Measurements from ENCODE around the gene UBL4B. TPM values are rescaled to one million over a fixed set of nuclear protein-coding genes. Genes with fewer than 3 reads are reported as not detected.

Gene UBL4B
- total and polyA plus RNA-seq, 2 experiments from 2014 or later = not detected

GRCh38 chr1:110113551-110113950 lies 1.3 kb downstream of the UBL4B start:
- no peaks in the 10 kb centered on the region; the same call in 2 of the 3 replicates for H3K4me1 Mint-ChIP-seq
- DNase-seq (ENCODE audit: low spot score) (no peak), ATAC-seq (no peak)
- Histone ChIP-seq H3F3A (replicated peaks; ENCODE audit: low read depth) (no peaks in the 10 kb centered on the region), H3K36me3 (ENCODE audit: insufficient read depth) (no peaks in the 10 kb centered on the region), H2AFZ (no peak overlapping the region), H3K4me1 (ENCODE audit: insufficient read depth) (no peaks in the 10 kb centered on the region; the same call in 1 of the 2 replicates), H3K4me2 (no peak overlapping the region), H3K27me3 (ENCODE audit: insufficient read depth) (no peaks in the 10 kb centered on the region), H3K4me3 (no peak overlapping the region), H3K9me2 (ENCODE audit: insufficient read depth) (no peaks in the 10 kb centered on the region), H3K27ac (ENCODE audit: low read depth) (no peak overlapping the region), H4K20me1 (replicated peaks; ENCODE audit: insufficient read depth) (no peaks in the 10 kb centered on the region), H3K79me2 (replicated peaks; ENCODE audit: insufficient read depth) (no peaks in the 10 kb centered on the region)
- TF ChIP-seq JUNB (IDR thresholded peaks at IDR 0.05; ENCODE audit: unreplicated experiment) (no peak), POLR2AphosphoS5 (IDR thresholded peaks at IDR 0.05; ENCODE audit: low read depth) (no peak)
- H3K27me3 Mint-ChIP-seq (ENCODE audit: insufficient read depth, low read depth, poor library complexity) = peaks cover 18% of the 10 kb centered on the region
- no peaks in the 10 kb centered on the region for H3K9me3 Mint-ChIP-seq
- no peaks in the 10 kb centered on the region for H3K36me3 Mint-ChIP-seq (ENCODE audit: low read depth)
- no peak overlapping the region for H3K4me3 Mint-ChIP-seq
- H3K27ac Mint-ChIP-seq = no peak overlapping the region

- no peaks in the 10 kb centered on the region; the same call in 2 of the 3 replicates for H3K4me1 Mint-ChIP-seq
- Histone ChIP-seq H3K9me2 (ENCODE audit: insufficient read depth) (no peaks in the 10 kb centered on the region), H3K27me3 (ENCODE audit: insufficient read depth) (no peaks in the 10 kb centered on the region), H3K4me3 (no peak overlapping the region), H3K79me2 (replicated peaks; ENCODE audit: insufficient read depth) (no peaks in the 10 kb centered on the region), H4K20me1 (replicated peaks; ENCODE audit: insufficient read depth) (no peaks in the 10 kb centered on the region), H3K36me3 (ENCODE audit: insufficient read depth) (no peaks in the 10 kb centered on the region), H3F3A (replicated peaks; ENCODE audit: low read depth) (no peaks in the 10 kb centered on the region), H3K4me2 (no peak overlapping the region), H3K4me1 (ENCODE audit: insufficient read depth) (no peaks in the 10 kb centered on the region; the same call in 1 of the 2 replicates), H2AFZ (no peak overlapping the region), H3K27ac (ENCODE audit: low read depth) (no peak overlapping the region)
- H3K27ac Mint-ChIP-seq = no peak overlapping the region
- peaks cover 18% of the 10 kb centered on the region for H3K27me3 Mint-ChIP-seq (ENCODE audit: insufficient read depth, low read depth, poor library complexity)
- H3K36me3 Mint-ChIP-seq (ENCODE audit: low read depth) = no peaks in the 10 kb centered on the region
- DNase-seq (ENCODE audit: low spot score) (no peak), ATAC-seq (no peak)
- H3K4me3 Mint-ChIP-seq = no peak overlapping the region
- H3K9me3 Mint-ChIP-seq = peaks cover 2% of the 10 kb centered on the region; the same call in 1 of the 3 replicates
- TF ChIP-seq ZNF462 (CRISPR knock-in tag; IDR thresholded peaks at IDR 0.05) (no peak), NANOG (IDR thresholded peaks at IDR 0.05; ENCODE audit: borderline replicate concordance) (no peak), EZH2 (IDR thresholded peaks at IDR 0.05; ENCODE audit: low read depth, unreplicated experiment) (no peak), CREB1 (CRISPR knock-in tag; IDR thresholded peaks at IDR 0.05; ENCODE audit: low read depth) (no peak), POLR2AphosphoS5 (IDR thresholded peaks at IDR 0.05; ENCODE audit: low read depth) (no peak), ZNF331 (CRISPR knock-in tag; IDR thresholded peaks at IDR 0.05; ENCODE audit: low read depth) (no peak), EZH2phosphoT487 (IDR thresholded peaks at IDR 0.05; ENCODE audit: unreplicated experiment) (no peak), JUNB (IDR thresholded peaks at IDR 0.05; ENCODE audit: unreplicated experiment) (no peak), STAT1 (IDR thresholded peaks at IDR 0.05; ENCODE audit: unreplicated experiment) (no peak), ZNF114 (CRISPR knock-in tag; IDR thresholded peaks at IDR 0.05) (no peak), ETS1 (IDR thresholded peaks at IDR 0.05) (no peak), CTCF (conservative IDR thresholded peaks at IDR 0.05; ENCODE audit: low read depth in 2 of 2) (no peak)
Measured at GRCh38 chr1:110114173-110114572, 1.9 kb downstream of the UBL4B start.
